ENCODE data around the gene VASH1.

GRCh38 chr14:76772300-76773187, 11.3 kb downstream of the VASH1 start:
- TF ChIP-seq CTCF (IDR thresholded peaks at IDR 0.05) (no peak), POLR2A (IDR thresholded peaks at IDR 0.05) (no peak)
